NCI-H2029 treated with DMSO at 0.1 percent for 48 hours (cell line): Measurements from ENCODE around the gene GTF2H4.
"Not testable (repeated sequence)": the region's sequence is repeated elsewhere in the genome, so short reads cannot be mapped to it uniquely, and the experiment has no call there.

Experiments used
- DNase-seq: peaks from one replicate; lab custom pipeline; 2025; lab: John Stamatoyannopoulos, UW

Gene GTF2H4

DNA sequence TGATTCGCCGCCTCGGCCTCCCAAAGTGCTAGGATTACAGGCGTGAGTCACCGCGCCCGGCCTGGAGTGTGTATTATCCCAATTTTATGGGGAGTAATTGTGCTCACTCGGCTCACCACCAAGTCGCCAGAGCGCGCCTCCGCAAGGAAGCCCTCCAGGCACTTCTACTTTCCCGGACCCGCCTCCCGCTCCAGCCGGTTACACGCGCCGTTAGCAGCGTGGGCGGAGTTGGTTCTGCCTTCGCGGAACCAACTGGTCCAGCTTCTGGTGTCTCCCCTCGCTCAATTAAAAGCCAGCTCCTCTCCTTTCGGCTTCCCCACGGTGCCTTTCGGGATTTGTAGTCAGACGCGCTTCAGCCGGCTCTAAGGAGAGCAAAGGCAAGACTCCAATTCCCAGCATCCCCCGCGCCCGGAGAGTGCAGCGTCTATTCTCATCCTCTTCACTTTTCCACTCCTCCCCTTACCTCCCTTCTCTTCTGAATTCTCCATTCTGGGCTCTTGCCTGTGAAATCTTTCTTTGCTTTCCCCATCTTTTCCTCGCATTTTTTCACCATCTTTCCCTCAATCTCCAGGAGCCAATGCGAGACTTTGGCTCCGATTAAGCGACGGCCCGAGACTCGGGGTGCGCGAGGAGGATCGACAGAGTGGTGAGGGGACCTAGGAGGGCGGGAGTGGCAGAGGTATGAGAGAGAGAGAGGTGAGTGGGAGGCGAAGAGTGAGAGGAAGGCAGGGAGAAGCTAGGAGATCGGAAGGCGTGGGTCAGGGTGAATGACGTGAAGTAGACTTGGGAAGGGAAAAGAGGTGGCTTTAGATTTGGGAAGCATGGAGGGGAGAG lies at the start of gene GTF2H4:
Gene GTF2H4 (plus strand): TSS at position 450 of the 834 bp plus-strand sequence.
- peak; percentile 96 for DNase-seq

DNA sequence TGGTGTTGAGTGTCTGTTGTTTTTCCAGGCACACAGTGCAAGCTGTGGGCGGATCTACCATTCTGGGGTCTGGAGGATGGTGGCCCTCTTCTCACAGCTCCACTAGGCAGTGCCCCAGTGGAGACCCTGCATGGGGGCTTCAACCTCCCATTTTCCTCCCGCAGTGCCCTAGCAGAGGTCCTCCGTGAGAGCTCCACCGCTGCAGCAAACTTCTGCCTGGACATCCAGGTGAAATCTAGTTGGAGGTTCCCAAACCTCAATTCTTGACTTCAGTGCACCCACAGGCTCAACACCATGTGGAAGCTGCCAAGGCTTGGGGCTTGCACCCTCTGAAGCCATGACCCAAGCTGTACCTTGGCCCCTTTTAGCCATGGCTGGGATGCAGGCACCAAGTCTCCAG lies 48.3 kb upstream of the GTF2H4 start:
- not testable (repeated sequence) for DNase-seq

DNA sequence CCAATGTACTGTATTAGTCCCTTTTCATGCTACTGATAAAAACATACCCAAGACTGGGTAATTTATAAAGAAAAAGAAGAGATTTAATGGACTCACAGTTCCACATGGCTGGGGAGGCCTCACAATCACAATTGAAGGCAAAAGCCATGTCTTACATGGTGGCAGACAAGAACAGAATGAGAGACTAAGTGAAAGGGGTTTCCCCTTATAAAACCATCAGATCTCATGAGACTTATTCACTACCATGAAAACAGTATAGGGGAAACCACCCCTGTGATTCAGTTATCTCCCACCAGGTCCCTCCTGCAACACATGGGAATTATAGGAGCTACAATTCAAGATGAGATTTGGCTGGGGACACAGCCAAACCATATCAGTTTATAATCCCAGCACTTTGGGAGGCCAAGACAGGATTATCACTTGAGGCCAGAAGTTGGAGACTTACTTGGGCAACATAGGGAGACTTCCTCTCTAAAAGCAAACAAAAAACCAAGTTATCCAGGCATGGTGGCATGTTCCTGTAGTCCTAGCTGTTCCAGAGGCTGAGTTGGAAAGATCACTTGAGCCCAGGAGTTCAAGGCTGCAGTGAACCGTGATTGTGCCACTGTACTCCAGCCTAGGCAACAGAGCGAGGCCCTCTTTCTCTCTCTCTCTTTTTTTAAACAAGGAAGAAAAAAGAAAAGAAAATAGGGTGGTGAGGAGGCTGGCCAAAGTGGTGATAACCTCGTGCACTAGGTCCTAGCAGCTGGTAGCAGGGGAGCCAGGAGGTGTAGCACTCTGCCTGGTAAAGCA lies 46.6 kb upstream of the GTF2H4 start:
- no peak for DNase-seq

DNA sequence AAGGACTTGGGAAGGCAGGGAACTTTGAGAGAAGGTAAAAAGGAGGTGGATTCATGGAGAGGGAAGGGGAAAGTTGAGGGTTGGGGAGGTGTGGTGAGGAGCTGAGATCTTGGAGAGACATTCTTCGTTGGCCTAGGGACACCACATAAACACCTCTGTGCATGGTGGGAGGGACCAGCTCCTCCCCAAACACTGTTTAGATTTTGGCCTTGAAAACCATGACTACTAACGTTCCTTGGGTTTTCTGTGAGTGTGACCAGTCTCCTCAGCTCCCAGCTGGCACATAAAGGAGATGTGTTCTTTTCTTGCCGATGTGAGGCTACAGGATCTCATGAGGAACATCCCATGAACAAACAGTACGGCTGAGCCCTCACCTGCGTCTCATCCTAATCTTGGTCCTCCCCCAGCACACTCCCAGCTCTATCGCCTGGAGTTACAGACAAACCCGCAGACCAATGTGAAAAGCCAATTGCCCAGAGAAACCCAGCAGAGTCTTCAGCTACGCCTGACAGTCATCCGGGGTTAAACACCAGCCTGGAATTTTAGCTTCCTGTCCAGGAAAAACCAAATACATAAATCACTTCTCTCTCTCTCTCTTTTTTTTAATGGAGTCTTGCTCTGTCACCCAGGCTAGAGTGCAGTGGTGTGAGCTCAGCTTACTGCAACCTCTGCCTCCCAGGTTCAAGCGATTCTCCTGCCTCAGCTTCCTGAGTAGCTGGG lies 45.7 kb upstream of the GTF2H4 start:
- DNase-seq = no peak

DNA sequence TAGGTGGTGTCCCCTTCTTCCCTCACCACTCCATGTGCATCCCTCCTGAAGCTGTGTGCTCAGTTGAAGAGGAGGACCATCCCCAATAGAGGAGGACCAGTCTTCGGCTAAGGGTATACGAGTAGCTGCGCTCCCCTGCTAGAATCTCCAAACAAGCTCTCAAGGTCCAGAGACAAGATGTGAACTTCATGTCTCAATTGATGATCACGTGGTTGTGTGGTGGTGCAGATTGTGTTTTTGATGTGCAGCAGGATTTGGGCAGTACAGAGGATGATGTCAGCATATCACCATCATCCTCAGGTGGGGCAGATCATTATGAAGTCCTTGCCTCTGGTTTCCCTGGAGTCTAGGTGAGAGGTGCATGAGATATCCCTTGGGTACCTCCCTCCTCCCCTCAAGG lies 43.7 kb upstream of the GTF2H4 start:
- no peak for DNase-seq

DNA sequence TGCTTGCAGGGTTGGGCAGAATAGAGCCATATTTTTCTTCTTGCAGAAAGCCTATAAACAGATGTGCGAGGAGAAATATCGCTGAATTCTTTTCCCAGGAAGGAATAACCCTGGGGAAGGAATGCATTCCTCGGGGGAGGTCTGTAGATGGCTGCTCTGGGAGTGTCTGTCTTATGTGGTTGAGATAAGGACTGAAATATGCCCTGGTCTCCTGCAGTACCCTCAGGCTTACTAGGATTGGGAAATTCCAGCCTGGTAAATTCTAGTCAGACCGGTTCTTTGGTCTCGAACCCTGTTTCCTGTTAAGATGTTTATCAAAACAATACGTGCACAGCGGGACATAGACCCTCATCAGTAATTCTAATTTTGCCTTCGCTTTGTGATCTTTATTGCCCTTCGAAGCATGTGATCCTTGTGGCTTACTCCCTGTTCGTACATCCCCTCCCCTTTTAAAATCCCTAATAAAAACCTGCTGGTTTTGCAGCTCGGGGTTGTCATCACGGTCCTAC lies 38.7 kb upstream of the GTF2H4 start:
- not testable (repeated sequence) for DNase-seq

DNA sequence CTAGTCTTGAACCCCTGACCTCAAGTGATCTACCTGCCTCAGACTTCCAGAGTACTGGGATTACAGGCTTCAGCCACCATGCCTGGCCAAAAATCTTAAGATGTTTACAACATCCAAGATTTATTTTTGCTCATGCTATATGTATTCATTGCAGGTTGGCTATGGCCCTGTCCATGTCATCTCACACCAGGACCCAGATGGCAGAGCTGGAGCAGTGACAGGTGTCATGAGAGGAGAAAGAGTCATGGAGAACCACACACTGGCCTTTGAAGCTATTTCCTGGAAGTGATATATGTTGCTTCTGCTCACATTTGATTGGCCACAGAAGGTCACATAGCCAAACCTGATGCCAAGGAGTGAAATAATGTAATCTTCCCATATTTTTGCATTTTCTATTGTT lies 37.5 kb upstream of the GTF2H4 start:
- no peak for DNase-seq

DNA sequence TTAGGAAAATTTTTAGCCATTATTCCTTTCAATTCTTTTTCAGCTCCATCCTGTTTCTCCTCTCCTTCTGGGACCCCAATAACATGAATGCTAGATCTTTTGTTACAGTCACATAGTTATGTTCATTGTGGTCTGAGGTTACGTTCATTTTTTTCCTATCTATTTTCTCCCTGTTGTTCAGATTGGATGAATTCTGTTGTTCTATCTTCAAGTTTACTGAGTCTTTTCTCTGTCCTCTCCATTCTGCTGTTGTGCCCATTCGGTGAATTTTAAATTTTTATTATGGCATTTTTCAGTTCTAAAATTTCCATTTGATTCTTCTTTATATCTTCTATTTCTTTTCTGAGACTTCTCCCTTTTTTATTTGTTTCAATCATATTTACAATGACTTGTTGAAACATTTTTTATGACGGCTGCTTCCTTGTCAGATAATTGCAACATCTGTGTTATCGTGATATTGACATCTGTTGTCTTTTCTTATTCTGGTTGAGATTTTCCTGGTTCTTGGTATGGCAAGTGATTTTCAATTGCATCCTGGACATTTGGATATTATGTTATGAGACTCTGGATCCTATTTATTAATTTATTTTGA lies 36.3 kb upstream of the GTF2H4 start:
- no peak for DNase-seq

DNA sequence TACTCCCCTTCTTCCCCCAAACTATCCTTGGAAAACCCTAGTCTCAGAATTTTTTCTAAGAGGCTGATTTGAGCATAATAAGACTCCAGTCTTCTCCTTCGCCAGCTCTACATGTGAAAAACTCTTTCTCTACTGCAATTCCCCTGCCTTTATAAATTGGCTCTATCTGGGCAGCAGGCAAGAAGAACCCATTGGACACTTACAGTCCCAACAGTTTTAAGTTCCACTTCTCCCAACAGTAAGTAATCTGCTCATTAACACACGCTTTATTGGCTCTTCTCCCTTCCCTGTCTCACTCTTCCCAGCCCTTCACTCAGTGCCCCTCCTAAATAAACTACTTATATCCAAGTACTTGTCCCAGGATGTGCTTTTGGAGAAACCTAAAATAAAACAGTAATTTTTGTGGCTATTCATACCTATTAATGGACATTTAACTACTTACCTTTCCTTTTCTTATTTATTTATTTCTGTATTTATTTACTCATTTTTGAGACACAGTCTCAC lies 34.8 kb upstream of the GTF2H4 start:
- DNase-seq = no peak

DNA sequence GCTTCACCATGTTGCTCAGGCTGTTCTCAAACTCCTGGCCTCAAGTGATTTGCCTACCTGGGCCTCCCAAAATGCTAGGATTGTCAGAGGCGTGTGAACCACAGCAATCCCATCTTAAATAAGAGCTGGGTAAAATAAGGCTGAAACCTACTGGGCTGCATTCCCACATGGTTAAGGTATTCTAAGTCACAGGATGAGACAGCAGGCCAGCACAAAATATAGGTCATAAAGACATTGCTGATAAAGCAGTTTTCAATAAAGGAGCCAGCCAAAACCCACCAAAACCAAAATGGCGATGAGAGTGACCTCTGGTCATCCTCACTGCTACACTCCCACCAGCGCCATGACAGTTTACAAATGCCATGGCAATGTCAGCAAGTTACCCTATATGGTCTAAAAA lies 34.2 kb upstream of the GTF2H4 start:
- DNase-seq = not testable (repeated sequence)

DNA sequence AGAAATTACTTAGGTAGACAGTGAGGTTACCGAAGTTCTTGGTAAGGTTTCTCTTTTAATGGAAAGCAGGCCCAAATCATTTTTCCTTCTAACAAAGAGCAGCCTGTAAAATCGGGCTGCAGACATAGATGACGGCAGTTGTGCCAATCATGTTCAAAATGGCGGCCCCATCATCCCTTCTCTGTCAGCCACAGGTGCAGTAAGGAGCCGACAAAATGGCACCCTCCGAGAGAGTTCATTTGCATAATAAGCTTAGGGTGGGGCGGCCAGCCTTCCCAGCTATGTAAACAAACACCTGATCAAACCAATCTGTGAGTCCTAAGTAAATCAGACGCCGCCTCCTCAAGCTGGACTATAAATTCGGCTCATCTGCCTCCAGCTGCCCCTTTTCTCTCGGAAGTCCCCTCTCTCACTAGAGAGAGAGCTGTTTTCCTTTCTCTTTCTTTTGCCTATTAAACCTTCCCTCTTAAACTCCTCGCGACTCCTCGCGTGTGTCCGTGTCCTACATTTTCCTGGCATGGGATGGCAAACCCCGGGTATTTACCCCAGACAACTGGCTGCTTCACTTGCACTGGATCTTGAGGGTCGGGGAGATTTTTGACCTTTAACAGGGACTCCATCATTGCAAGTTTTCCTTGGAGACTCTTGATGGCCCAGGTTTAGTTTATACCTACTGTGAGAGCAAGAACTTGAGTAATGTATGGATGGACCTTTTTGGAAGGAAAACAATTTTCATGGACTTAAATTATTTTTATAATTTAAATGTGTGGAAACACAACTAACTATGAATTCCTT lies 32.6 kb upstream of the GTF2H4 start:
- peak; percentile 5 for DNase-seq

DNA sequence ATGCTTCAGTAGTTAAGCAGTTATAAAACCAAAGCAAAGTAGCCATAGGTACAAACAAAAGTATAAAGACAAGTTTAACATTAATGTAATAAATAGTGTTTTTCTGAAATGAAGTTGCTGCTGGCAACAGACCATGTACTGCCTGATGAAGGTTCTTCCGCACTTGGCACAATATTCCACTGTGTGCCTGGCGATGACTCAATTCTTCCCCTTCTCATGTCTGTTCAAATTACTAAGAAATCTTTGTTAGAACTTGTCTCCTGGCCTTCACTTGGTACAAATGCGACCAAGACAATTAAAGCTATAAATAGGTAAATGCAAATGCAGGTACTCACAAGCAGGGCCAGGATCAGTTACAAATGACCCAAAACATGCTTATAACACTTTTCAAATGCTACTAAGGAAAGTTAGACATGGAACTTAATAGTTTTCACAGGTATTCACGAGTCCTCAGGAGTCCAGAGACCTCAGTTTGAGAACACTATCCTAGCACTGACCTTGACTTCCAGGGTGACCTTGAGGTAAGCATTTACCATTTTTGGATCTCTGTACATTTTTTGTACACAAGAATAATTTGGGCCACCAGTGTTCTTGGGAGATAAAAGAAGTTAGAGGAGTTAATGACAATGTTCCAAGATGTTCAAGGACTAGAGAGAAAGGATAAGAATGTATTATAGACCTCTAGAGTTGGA lies 31.8 kb upstream of the GTF2H4 start:
- no peak for DNase-seq

DNA sequence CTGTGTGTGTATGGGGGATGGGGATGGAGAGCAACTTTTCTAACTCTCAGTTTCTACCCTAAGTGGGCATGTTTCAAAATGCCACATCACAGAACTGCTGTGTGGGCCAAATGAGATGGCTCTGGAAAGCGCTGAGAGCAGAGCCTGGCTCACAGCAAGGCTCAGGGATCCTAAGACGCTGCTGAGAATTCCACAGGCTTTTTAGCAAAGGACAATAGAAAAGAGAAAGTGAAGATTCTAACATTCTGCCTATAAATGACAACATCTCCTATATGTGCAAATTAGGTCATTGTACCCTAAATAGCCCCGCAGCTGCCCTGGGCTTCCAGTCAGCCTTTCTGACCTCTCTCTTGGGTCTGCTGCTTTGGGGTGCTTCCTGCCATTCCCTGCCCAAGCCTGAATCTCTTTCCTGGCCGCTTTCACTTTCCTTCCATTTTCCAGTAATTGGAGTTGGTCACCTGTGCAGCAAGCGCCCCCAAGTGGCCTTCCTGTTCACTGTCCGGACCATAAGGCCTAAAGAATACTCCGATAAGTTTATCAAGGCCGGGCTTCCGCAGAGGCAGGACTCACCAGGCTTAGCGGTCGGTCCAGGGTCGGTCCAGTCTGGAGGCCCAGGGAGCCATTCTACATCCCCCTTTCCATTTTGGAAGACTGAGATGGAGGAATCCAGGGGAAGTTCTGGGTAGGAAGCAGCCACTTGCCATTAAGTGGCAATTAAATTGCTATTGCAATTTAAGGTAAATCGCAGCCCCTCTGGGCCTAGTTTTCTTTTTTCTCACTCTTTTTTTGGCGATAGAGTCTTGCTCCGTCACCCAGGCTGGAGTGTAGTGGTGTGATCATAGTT lies 30.4 kb upstream of the GTF2H4 start:
- peak; percentile 80 for DNase-seq

DNA sequence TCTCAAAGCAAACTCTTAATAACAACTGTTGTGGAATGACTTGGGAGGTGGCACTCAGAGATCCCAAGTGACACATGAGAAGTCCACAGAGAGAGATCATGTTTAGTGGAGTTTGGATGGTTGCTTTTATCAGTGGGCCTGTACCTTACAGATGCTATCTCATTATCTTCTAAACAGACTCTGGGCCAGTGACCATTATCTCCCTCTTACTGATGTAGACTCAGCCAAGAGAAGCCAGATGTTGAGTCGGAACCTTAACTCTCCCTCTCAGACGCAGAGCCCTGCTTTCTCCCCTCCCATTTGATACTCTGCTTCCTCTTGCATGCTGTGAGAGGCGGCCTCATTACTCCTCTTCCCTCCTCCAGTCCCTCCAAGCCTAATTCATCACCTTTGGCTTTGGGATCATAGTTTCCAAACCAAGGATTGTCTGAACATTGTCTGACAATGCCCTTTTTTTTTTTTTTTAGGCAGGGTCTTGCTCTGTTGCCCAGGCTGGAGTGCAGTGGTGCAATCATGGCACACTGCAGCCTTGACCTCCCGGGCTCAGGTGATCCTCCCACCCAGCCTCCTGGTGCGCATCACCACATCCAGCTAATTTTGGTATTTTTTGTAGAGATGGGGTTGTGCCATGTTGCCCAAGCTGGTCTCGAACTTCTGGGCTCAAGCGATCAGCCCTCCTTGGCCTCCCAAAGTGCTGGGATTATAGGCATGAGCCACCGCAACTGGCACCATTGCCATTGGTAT lies 28.2 kb upstream of the GTF2H4 start:
- DNase-seq = no peak

DNA sequence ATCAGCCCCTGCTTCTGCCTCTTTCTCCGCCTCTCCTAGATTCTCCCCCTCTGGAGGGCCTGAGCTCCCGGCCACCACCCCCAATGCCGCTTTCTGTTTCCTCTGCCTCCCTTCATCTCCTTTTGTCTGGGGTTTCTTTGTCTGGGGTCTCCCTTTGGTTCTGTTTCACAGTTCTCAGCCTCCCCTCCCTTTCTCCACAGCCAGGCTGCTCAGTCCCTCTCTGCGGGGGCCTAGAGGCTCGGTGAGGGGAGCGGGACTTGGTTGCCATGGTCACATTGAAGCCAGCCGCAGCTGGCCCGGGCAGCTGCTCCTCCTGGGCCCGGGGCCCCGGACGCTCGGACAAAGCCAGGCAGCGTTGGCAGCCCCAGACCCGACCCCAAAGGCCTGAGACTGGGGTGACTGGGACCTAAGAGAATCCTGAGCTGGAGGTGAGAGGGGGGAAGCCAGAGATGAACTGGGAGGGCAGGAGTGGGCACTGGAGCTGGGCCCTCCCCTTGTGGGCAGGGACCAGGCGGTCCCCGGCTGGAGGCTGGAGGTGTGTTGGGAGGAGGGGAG lies 27.2 kb upstream of the GTF2H4 start:
- no peak for DNase-seq

DNA sequence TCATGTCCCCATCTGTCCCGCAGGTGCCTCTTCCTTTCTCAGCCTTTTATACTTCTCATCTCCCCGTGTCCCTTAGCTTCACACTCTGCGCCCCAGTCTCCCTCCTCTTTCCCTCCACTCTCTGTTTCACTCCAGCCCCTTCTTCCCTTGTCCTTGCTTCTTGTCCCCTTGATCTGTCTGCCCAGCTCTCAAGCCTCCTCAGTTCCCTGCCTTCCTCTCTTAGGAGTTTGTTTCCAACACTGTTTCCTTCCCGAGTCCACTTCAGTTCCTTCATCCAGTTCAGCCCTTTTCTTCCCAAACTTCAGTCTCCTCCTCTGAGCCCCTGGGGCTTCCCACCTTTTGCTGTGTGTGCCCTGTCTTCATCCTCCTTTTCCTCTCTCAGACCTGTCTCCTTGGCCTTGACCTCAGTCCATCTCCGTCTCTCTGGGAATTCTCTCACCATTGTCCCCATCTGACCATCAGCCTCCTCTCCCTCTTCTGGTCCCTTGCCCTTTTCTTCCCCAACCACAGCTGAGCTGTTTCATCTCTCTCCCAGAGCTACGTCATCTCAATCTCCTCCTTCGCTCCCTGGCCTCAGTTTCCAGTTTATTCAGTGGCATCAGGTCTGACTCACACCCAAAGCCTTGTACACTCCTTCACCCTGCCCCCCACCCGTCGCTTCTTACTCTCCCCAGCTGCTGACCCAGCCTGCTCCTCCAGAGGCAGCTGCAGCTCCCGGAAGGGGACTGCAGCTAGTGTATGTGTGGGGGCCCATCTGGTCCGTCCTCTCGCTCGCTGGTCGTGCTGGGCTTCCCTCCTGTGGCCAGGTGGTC lies 26.4 kb upstream of the GTF2H4 start:
- DNase-seq = no peak

DNA sequence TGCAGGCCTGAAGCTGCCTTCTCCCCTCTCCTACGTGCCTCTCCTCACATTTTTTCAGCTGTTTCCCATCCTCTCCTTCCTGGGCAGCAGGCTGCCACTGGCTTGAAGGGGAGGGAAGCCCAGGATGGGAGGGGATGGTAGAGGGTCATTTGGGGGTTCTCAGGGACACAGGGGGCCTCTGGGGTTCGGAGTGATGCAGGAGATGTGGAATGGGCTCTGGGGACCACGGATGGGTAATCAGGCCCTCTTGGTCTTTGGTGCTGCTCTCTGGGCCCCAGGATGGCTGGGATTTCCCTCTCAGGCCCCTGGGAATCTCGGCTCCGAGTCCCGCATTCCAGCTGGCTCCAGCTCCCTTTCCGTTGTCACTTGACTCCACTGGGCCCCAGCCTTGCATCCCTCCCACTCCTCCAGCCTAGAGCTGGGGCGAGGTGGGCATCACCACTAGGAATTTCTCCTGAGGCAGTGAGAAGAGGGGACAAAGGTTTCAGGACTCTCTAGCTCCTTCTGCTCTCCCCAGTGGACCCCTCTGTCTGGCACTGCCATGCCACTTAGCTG lies 25.7 kb upstream of the GTF2H4 start:
- no peak for DNase-seq
